ENCODE measurements around the gene VAT1L.

Gene VAT1L, protein sequence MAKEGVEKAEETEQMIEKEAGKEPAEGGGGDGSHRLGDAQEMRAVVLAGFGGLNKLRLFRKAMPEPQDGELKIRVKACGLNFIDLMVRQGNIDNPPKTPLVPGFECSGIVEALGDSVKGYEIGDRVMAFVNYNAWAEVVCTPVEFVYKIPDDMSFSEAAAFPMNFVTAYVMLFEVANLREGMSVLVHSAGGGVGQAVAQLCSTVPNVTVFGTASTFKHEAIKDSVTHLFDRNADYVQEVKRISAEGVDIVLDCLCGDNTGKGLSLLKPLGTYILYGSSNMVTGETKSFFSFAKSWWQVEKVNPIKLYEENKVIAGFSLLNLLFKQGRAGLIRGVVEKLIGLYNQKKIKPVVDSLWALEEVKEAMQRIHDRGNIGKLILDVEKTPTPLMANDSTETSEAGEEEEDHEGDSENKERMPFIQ

DNA sequence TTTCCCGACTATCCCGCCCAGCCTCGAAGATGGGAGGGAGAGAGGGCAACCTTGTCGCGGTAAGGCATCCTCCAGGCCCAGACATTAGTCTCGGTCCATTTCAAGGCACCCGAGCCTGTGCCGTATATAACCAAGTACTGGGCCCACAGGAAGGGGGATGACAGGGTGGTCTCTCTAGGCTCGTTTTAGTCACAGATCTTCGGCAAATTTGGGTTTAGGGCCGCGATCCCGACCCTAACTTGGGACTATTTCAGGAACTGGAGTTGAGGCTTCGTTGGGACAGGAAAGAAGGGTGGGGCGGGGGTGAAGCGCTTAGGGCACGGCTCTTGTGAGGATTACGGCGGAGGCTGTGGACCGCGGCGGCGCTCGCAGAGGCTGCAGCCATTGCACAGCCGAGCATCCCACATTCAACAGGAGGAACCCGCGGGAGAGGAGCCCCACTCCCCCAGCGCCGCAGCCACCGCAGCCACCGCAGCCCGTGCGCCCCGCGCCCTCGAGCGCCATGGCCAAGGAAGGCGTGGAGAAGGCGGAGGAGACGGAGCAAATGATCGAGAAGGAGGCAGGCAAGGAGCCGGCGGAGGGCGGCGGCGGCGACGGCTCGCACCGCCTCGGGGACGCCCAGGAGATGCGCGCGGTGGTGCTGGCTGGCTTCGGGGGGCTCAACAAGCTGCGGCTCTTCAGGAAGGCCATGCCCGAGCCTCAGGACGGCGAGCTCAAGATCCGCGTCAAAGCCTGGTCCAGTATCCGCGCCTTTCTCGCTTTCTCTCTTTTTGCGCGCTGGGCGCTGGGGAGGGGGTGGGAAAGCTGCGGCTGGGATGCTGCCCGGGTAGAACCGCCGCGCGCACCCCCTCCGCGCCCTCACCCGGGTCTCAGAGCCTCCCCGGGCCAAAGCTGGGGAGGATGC is at the start of gene VAT1L:
Gene VAT1L (plus strand): TSS at position 384 of the 904 bp plus-strand sequence. CDS start 119 bp downstream, at position 503.
- DNase-seq = peak in 1 of 2 experiments; percentile 54

DNA sequence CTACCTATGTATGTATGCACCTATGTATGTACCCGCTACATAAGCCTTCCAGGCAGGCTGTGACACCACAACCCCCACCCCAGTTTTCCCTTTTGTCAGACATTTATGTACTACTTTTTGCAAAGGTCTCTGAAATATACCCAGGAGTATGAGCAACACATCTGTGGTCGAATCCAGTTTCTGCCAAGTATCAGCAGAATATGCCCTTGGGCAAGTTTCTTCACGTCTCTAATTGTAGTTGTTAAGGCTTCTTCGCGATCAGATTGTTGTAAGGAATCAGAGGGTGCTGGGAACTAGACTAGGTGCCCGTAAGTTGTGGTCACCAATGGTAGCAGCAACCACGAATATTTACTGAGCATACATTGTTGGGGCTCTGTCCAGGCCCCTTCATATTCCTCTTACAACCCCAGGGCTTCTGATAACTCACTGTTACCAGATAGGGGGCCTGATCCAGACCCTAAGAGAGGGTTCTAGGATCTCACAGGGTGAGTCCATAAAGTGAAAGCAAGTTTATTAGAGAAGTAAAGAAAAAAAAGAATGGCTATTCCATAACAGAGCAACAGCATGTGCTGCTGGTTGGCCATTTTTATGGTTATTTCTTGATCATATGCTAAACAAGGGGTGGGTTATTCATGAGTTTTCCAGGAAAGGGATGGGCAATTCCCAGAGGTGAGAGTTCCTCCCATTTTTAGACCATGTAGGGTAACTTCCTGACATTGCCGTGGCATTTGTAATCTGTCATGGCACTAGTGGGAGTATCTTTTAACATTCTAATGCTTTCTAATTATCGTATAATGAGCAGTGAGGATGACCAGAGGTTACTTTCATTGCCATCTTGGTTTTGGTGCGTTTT is 49.4 kb upstream of the VAT1L start:
- no peak for DNase-seq

DNA sequence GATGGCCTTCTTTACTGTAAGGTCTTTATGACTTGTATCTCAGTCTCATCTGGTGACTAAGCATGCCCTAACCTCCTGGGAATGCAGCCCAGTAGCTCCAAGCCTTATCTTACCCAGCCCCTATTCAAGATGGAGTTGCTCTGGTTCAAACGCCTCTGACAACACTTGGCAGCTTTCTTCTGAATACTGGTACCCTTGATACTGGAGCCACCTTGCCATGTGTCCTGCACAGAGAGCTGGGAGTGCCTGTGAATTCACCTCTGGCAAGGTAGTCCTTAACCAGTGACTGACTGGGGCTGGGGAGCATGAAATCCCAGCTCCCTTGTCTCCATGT is 48.8 kb upstream of the VAT1L start:
- DNase-seq = no peak

DNA sequence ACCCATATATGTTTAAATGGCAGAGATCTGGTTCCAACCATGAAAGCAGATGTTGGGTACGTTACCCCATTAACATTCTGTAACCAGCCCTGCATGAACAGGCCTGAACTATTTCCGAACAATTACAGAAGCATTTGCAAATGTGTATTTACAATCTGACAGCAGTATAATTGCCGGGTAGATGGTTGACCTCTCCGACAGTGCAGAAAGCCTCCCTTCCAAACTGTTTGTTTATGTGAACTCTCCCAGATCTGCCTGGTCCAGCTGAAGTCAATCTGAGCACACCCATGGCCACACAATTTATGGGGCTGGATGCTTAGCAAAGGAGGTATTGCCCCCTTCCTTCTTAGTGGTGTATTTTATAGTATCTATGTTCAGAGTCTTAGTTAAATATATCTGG is 44.2 kb upstream of the VAT1L start:
- DNase-seq = no peak

DNA sequence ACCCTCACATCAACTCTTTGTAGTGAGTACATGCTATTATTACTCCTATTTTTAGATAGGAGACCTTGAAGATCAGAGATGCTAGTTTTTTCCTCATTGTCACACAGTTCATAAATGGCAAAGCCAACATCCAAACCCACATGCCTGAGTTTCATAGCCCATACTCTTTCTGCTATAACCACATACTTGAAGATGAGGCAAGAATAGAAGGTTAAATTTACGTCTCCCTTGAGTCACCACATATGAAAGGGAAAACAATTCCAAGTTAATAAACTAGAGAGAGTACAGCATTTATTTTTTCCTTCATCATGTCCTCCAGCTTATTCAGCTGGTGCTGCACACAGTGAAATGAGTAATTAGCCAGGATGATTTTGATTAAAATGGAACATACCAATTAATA is 42.4 kb upstream of the VAT1L start:
- DNase-seq = no peak

DNA sequence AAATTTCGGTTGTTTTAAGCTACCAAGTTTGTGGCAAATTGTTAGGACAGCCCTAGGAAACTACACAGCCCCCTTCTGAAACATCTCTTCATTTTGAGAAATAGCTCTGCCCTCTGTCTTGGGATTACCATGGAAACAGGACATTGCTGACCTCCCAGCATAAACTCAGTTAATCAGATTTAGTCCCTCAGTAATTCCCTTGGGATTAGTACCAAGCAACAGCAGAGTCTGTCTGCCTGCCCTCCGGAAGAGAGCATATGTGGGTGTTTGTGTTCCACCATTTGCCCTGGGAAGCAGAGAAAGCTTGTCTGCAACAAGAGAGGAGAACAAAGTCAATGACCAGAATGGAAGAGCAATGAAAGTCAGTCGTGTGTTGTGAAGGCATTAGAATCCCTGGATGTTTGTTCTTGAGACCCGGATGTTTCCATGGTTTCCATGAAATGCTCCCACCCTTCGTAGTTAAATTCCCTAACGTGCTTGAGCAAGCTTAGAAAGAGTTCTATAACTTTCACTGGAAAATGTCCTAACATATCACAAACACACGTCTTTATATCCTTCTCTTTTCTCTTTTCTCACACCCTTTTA is 39.9 kb upstream of the VAT1L start:
- no peak for DNase-seq

DNA sequence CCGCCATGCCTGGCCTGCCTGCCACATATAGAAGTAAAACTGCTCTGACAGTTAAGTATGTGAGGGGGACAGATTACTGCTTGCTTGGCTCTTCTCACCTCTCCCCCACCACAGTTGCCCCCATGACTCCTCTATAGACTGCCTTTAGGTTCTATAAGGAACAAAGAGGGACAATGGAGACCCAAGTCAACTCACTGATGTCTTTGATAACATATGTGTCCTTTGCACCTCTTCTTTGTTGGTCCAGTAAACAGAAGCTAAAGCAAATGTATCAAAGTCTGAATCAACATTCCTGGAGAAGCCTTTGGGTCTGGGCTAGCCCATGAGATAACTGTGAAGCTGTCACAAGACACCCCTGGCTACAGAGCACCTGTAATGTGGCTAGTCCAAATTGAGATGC is 38.9 kb upstream of the VAT1L start:
- DNase-seq = no peak

DNA sequence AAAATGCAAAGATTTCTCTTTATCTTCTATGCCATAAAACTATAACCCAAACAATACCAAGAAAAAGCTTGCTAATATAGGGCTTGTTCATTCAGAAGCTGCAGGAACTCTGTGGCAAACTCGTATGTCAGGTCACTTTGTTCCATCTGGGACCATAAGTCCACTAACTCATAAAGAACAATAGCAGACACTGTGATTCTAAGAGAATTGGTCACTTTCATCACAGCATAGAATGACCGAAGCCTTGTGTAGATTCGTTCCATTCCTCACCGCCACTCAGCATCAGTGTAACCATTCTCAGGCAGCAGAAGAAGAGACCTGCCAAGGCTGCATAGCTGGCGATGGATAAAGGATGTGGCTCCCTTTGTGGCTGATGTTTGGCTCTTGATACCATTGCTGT is 30.3 kb upstream of the VAT1L start:
- no peak for DNase-seq

DNA sequence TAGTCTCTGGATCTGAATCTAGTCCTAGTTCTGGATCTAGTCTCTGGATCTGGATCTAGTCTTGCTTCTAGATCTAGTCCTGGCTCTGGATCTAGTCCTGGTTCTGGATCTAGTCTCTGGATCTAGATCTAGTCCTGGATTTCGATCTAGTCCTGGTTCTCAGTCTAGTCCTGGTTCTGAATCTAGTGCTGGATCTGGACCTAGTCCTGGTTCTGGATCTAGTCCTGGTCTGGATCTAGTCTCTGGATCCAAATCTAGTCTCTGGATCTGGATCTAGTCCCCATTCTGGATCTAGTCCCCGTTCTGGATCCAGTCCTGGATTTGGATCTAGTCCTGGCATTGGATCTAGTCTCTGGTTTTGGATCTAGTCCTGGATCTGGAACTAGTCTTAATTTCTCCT is 29.9 kb upstream of the VAT1L start:
- no peak for DNase-seq

DNA sequence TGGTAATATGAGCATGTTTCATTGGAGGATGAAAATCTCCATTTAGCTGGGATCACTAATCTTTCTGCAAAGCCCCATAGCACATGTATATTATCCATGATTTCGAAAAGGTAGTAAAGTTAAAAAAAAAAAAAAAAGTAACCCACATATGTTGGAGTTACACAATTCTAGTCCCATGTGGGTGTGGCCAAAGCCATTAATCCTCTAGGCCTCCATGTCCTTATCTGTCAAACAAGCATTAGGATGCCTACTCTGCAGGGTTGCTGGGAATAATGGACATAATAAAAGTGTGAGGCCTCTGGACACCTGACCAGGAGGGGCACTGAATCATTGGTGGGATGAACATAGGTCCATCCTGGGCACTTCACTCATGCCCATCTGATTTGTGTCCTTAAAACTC is 29.2 kb upstream of the VAT1L start:
- DNase-seq = no peak

DNA sequence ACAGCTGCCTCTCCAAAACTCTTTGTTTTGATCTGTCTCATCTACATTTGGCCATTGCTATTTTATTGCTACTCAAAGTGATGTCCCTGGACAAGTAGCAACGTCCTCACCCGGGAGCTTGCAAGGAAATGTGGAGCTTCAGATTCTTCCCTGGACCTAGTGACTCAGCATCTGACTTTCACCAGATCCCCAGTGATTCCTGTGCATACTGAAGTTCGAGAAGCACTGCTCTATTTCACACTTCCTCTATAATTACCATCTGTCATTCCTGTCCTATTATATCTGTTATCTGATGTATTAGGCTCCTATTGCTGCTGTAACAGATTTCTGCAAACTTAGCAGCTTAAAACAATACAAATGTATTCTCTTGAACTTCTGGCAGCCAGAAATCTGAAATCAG is 28.5 kb upstream of the VAT1L start:
- DNase-seq = no peak

DNA sequence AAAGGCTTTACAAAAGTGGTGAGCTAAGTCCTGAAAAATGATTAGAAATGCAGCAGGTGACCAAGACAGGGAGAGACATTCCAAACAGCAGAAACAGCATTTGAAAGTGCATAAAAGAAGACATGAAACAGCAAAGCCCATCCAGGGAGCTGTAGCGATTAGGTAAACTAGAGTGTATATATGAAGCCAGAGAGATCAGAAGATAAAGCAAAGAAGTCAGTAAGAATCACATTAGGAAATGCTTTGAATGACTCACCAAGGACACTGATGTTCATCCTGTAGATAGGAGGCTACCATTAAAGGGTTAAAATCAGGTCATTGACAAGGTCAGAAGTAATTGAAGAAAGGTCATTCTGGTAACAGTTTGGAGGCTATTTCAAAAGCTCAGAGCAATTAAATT is 27.6 kb upstream of the VAT1L start:
- no peak for DNase-seq

DNA sequence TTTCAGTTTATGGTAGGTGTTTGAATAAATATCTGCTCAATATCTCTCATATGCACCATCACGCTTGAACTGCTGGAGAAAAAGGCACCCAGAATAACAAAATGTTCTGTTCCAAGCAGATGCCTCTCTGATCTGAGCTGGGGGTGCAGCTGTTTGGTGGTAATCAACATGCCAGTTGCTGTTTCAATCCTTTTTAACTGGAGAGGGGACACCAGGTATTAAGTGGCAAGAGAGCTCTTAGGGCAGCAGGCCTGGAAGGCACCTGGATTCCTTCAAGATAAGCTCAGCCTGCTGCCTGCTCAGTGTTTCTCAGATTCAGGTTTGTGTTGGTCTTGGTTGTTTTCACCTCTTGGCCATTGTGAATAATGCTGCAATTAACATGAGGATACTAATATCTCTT is 27.2 kb upstream of the VAT1L start:
- DNase-seq = no peak

DNA sequence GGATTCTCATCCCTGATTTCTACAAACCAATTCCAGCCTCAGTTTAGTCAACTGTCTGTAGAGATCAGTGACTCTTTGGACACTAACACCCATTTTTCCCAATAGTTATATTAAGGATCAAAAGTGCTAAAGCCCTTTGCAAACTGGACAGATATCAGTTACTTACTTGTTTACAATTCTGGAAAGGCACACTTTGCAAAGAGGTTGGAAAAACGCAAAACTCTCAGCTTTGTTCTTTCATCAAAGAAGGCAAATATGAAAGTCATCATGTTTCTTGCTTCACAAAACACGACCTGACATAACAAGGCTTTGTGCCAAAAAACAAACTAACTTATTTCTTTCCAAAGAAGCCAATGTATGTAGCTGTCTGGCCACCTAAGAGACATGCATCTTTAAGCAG is 26.1 kb upstream of the VAT1L start:
- no peak for DNase-seq

DNA sequence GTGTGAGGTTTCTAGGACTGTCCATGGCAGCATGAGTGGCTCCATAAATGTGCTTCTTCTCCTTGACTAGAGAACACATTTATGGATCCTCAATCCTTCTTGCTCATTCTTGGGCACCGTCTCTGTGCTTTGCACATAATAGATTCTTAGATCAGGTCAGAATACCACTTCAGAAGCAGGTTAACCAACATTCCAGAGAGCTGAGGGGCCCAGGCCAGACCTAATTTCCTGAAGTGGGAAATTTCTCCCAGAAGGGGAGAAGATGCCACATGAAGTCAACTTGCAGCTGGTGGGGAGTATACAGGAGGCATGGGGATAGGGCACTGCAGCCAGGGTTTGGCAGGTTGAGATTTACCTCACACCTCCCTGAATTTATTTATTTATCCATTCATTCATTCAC is 24.4 kb upstream of the VAT1L start:
- no peak for DNase-seq

DNA sequence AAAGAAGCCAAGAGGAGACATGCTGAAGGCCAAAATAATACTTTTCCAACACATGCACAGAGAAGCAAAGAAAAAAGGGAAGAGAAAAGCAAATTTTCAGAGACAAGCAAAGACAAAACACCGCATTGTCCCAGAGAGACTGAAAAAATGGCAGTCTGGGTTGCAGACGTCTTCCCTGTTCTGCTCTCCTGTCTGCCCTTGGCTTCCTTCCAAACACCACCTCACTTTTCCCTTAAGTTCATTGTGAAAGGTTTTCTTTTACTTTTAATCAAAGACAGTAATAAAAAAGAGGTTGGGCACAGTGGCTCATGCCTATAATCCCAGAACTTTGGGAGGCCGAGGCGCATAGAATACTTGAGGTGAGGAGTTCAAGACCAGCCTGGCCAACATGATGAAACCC is 21.2 kb upstream of the VAT1L start:
- DNase-seq = no peak

DNA sequence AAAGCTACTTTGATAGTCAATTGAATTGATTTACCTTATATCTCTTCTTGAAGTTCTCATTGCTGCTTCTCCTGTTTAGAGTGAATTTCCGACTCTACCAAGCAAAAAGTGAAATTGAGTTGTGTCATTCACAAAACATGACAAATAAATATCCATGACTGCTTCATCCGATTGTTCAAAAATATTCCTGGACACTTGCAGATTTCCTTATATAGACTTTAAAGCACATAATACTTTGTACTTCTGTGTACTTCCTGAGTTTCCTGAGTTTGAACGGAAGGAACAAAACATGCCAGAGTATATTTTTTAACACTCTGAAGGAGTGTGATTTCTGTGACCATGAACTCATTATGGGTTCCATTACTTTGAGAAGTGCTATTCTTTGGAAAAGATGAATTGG is 20.5 kb upstream of the VAT1L start:
- no peak for DNase-seq

DNA sequence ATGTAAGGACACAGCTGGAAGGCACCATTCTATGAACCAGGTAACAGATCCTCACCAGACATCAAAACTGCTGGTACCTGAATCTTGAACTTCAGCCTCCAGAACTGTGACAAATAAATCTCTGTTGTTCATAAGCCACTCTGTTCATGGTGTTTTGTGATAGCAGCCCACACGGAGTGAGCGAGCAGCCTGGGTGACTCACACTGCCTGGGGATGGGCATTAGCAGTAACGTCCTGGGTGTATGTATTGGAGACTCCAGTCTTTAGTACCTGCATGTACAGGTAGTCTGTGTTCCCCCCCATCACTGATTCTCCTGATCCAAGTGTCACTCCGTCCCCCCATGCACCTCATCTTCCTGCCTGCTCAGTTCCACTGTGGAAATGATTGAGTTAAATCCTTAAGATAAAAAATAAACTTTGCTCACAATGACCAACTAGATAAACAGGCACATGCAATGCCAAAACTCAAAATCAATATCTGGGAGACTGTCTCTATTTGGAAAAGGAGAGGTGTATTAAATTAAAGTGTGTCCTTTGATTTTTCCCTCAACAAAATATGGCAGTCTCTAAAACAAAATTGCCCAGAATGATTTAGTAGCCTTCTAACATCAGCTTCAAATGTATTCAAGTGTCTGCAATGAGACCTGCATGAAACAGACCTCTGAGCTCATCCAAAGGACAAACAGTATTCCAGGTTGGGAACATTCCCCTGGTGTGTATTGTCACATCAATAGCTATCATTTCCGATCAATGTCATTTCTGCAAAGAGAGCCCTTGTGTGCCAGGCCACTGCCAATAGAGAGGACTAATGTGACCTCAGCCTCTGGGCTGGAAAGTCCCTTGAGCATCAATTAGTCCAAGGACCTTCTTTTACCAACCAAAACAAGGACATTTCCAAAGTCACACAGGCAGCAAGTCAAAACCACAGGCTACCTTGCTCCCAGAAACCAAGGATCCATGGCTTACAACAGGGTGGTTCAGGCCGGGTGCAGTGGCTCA is 12.2 kb upstream of the VAT1L start:
- DNase-seq = no peak

DNA sequence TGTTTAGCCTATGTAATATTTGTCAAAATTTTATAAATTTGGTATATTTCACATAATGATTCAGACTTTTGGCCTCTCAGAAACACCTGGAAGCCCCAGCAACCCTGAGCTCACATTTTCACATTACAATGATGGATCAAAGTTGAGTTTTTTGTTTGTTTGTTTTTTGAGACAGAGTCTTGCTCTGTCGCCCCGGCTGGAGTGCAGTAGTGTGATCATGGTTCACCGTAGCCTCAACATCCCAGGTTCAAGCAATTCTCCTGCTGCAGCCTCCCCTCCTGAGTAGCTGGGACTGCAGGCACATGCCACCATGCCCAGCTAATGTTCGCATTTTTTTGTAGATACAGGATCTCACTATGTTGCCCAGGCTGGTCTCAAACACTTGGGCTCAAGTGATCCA is 10.6 kb upstream of the VAT1L start:
- DNase-seq = no peak

DNA sequence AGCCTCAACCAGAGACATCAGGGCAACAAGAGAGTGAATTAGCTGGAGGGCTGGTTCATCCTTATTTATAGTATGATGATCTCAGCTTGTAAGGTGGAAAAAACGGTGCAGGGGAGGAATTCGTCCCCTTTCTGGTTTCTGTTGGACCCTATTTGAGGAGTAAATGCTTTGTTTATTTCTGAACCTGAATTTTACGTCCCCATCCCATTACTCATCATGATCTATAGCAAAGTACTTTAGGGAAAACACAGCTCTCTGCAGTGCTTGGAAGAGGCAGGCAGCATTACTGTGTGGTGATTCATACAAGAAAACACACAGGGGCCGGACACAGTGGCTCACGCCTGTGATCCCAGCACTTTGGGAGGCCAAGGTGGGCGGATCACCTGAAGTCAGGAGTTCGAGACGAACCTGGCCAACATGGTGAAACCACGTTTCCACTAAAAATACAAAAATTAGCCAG is 8.0 kb upstream of the VAT1L start:
- peak; percentile 19 to 81 for DNase-seq

DNA sequence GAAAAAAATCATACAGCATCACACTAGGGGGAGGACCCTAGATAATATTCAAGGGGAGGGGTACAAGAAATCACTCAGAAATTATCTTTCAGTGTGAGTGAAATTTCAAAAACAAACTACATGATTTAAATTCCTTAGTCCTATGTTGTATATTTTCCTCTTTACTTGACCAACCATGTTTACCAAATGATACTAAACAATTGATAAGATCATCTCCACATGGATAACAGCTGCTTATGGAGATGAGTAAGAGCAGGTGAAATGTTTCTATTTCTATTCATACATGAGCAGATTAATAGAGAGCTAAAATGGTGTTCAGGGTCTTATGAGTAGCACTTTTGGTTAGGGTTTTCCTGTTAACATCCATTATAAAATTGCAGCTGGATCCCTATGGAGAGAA is 7.3 kb upstream of the VAT1L start:
- DNase-seq = no peak

DNA sequence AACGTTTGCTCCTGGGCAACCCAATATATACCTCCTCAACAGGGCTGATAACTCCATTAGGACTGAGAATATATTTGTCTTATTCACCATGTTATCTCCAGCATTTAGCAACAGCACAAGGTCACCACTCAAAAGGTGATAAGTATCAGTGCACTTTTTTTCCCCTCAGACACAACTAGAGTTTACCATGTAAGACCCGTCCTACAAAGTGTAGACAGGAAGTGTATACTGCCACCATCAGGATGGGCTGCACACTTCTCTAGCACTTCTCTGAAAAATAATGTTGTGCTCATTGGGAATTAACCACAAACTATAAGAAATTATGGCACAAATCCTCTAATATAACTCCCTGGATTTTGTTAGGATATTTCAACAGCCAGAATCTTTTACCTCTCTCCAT is 5.7 kb upstream of the VAT1L start:
- no peak for DNase-seq

Data from SW 1271 (cell line).